CD4-positive, alpha-beta T cell treated with Interleukin-15 for 4 hours (primary cell): ENCODE results near the gene RGS2.
A peak's percentile ranks its signal among the peaks of the same experiment; 100 is the strongest.

Experiments used
- DNase-seq: peaks from one replicate; pipeline ENCODE4 v3.0.0-alpha.2; 2020; ENCODE audit warnings: low spot score

RGS2 gene

GRCh38 chr1:192808518-192809306 is at the start of gene RGS2:
RGS2 (plus strand) TSS chr1:192809039; CDS start chr1:192809072, 33 bp downstream.
- peak; percentile 89 for DNase-seq

- no peak for DNase-seq
Measured at GRCh38 chr1:192759104-192759503, 49.7 kb upstream of the RGS2 start.

- no peak for DNase-seq
Measured at GRCh38 chr1:192762265-192762664, 46.6 kb upstream of the RGS2 start.

- DNase-seq = no peak
Measured at GRCh38 chr1:192763243-192763642, 45.6 kb upstream of the RGS2 start.

- no peak for DNase-seq
Measured at GRCh38 chr1:192763756-192764155, 45.1 kb upstream of the RGS2 start.

GRCh38 chr1:192764675-192765074 is 44.2 kb upstream of the RGS2 start:
- no peak for DNase-seq

GRCh38 chr1:192766009-192766625 is 42.7 kb upstream of the RGS2 start:
- DNase-seq = no peak

GRCh38 chr1:192766876-192767275 is 42.0 kb upstream of the RGS2 start:
- no peak for DNase-seq

- DNase-seq = no peak
Measured at GRCh38 chr1:192767798-192768197, 41.0 kb upstream of the RGS2 start.

- no peak for DNase-seq
Measured at GRCh38 chr1:192768463-192768862, 40.4 kb upstream of the RGS2 start.

- DNase-seq = no peak
Measured at GRCh38 chr1:192771341-192771740, 37.5 kb upstream of the RGS2 start.

GRCh38 chr1:192775631-192776030 is 33.2 kb upstream of the RGS2 start:
- DNase-seq = no peak

- DNase-seq = no peak
Measured at GRCh38 chr1:192776206-192776605, 32.6 kb upstream of the RGS2 start.

- DNase-seq = no peak
Measured at GRCh38 chr1:192776998-192777397, 31.8 kb upstream of the RGS2 start.

GRCh38 chr1:192783791-192784190 is 25.0 kb upstream of the RGS2 start:
- DNase-seq = no peak

GRCh38 chr1:192784397-192784796 is 24.4 kb upstream of the RGS2 start:
- no peak for DNase-seq

GRCh38 chr1:192786576-192786975 is 22.3 kb upstream of the RGS2 start:
- DNase-seq = no peak

- no peak for DNase-seq
Measured at GRCh38 chr1:192787914-192788585, 20.8 kb upstream of the RGS2 start.

GRCh38 chr1:192789871-192790270 is 19.0 kb upstream of the RGS2 start:
- no peak for DNase-seq

- DNase-seq = no peak
Measured at GRCh38 chr1:192792628-192793027, 16.2 kb upstream of the RGS2 start.

- DNase-seq = no peak
Measured at GRCh38 chr1:192793983-192794767, 14.7 kb upstream of the RGS2 start.

- DNase-seq = no peak
Measured at GRCh38 chr1:192794768-192795035, 14.1 kb upstream of the RGS2 start.
